HEK293 (cell line): ENCODE results near the gene RNF121.
"Not testable (repeated sequence)": the region's sequence is repeated elsewhere in the genome, so short reads cannot be mapped to it uniquely, and the experiment has no call there.

ENCODE experiments used
- CTCF ChIA-PET: fragments of 350-600 bp; formaldehyde crosslinking; extraction: SDS; loops from one replicate; lab custom pipeline; 2021; ENCODE audit warnings: antibody characterized with exemption; lab: Yijun Ruan, JAX
- POLR2A ChIA-PET: fragments of 300-600 bp; formaldehyde crosslinking; extraction: SDS; loops from one replicate; lab custom pipeline; 2020; ENCODE audit warnings: antibody characterized with exemption, inconsistent platforms; lab: Yijun Ruan, JAX
- H3K27ac ChIP-seq: fragments of 200-500 bp; sonication (Bioruptor generic); 2 replicates; pipeline ENCODE4 v1.5.1; 2014; ENCODE audit warnings: low read depth, low read length, control low read depth, inconsistent platforms; ENCODE audit errors: extremely low read depth
- H3K36me3 ChIP-seq, 2 experiments: fragments of 200-500 bp in 1 of 2; sonication (Bioruptor generic) in 1 of 2; 1 replicate in 1 of 2; 2 replicates in 1 of 2; pipeline ENCODE4 v1.5.1; 2014 to 2017; ENCODE audit warnings: inconsistent platforms in 2 of 2, low read length in 2 of 2; ENCODE audit not compliant: control insufficient read depth in 2 of 2, insufficient read depth in 1 of 2
- H3K4me1 ChIP-seq: fragments of 200-500 bp; sonication (Bioruptor generic); 2 replicates; pipeline ENCODE4 v1.5.1; 2014; ENCODE audit warnings: mild to moderate bottlenecking, low read length, inconsistent platforms; ENCODE audit not compliant: control insufficient read depth, insufficient read depth
- H3K4me3 ChIP-seq: 2 replicates; pipeline ENCODE4 v1.5.1; 2011; ENCODE audit warnings: low read depth, mild to moderate bottlenecking, control low read depth, low read length, moderate library complexity
- H3K9me3 ChIP-seq: fragments of 200-500 bp; sonication (Bioruptor generic); 2 replicates; pipeline ENCODE4 v1.5.1; 2014; ENCODE audit warnings: low read depth, low read length, inconsistent platforms; ENCODE audit not compliant: control insufficient read depth, insufficient read depth
- ELK4 ChIP-seq: IDR thresholded peaks from 2 replicates; pipeline ENCODE4 v1.6.1; 2011; ENCODE audit warnings: mild to moderate bottlenecking, low read depth, low read length, borderline replicate concordance
- FEZF1 ChIP-seq: fragments of 450-650 bp; formaldehyde crosslinking; IDR thresholded peaks from 2 replicates; pipeline ENCODE4 v1.5.1; 2016; ENCODE audit warnings: missing biosample characterization, missing genetic modification characterization
- PBX3 ChIP-seq: sonication (generic); formaldehyde crosslinking; IDR thresholded peaks from 2 replicates; pipeline ENCODE4 v1.8.1; 2022; ENCODE audit warnings: mild to moderate bottlenecking, moderate library complexity, missing genetic modification reagents
- SCRT1 ChIP-seq: fragments of 450-650 bp; formaldehyde crosslinking; IDR thresholded peaks from 2 replicates; pipeline ENCODE4 v1.5.1; 2016; ENCODE audit warnings: missing biosample characterization, missing genetic modification characterization, borderline replicate concordance
- ZBTB26 ChIP-seq: fragments of 450-650 bp; formaldehyde crosslinking; optimal IDR thresholded peaks from 2 replicates; pipeline ENCODE3; 2016; ENCODE audit warnings: missing biosample characterization, mild to moderate bottlenecking, missing genetic modification characterization
- ZBTB8A ChIP-seq: fragments of 450-650 bp; formaldehyde crosslinking; IDR thresholded peaks from 2 replicates; pipeline ENCODE4 v1.5.1; 2016; ENCODE audit warnings: missing biosample characterization, missing genetic modification characterization
- ZNF24 ChIP-seq: fragments of 450-650 bp; formaldehyde crosslinking; IDR thresholded peaks from 2 replicates; pipeline ENCODE4 v1.5.1; 2016; ENCODE audit warnings: missing biosample characterization, missing genetic modification characterization
- ZNF555 ChIP-seq: fragments of 450-650 bp; formaldehyde crosslinking; conservative IDR thresholded peaks from 2 replicates; pipeline ENCODE4 v1.5.1; 2017; ENCODE audit warnings: missing biosample characterization, mild to moderate bottlenecking, missing genetic modification characterization, inconsistent platforms
- ZNF596 ChIP-seq: fragments of 450-650 bp; IDR thresholded peaks from 2 replicates; pipeline ENCODE4 v1.5.0; 2018; ENCODE audit warnings: missing biosample characterization, mild to moderate bottlenecking, missing genetic modification characterization, moderate library complexity
- ZNF621 ChIP-seq: fragments of 450-650 bp; formaldehyde crosslinking; IDR thresholded peaks from 2 replicates; pipeline ENCODE4 v1.5.1; 2017; ENCODE audit warnings: missing biosample characterization, missing genetic modification characterization
- ZSCAN4 ChIP-seq: fragments of 450-650 bp; formaldehyde crosslinking; IDR thresholded peaks from 2 replicates; pipeline ENCODE4 v1.5.1; 2017; ENCODE audit warnings: missing biosample characterization, missing genetic modification characterization

RNF121 gene

GRCh38 chr11:71928737-71929443, at the start of gene RNF121 (continued):
- TF ChIP-seq ELK4 (no peak), ZNF596 (tag by site-specific recombination) (no peak), ZBTB8A (no peak), ZSCAN4 (tag by site-specific recombination) (no peak), ZNF555 (tag by site-specific recombination) (no peak), ZNF24 (tag by site-specific recombination) (no peak), SCRT1 (tag by site-specific recombination) (no peak), ZNF621 (tag by site-specific recombination) (no peak), FEZF1 (tag by site-specific recombination) (0 out of 2 replicates have a peak, but pooled peaks have one; percentile 24), ZBTB26 (tag by site-specific recombination) (peak; percentile 82), PBX3 (CRISPR knock-in tag) (no peak)
- TF ChIP-seq, all 188 proteins: peak for 43

GRCh38 chr11:71885806-71886205, 43.0 kb upstream of the RNF121 start:
- POLR2A ChIA-PET, H3K9me3 ChIP-seq, H3K4me3 ChIP-seq, H3K4me1 ChIP-seq, H3K27ac ChIP-seq, H3K36me3 ChIP-seq, CTCF ChIA-PET: not testable (repeated sequence)

GRCh38 chr11:71888335-71889010, 40.4 kb upstream of the RNF121 start:
- H3K4me3 ChIP-seq, POLR2A ChIA-PET, H3K36me3 ChIP-seq, CTCF ChIA-PET, H3K9me3 ChIP-seq, H3K27ac ChIP-seq, H3K4me1 ChIP-seq: not testable (repeated sequence)

- CTCF ChIA-PET, POLR2A ChIA-PET, H3K9me3 ChIP-seq, H3K4me3 ChIP-seq, H3K36me3 ChIP-seq, H3K27ac ChIP-seq, H3K4me1 ChIP-seq: not testable (repeated sequence)
These were observed 39.5 kb upstream of the RNF121 start for GRCh38 chr11:71889181-71889872.
